IMR-90 (cell line): Measurements from ENCODE around the gene ETFRF1. TPM values are rescaled to one million over a fixed set of nuclear protein-coding genes. Genes with fewer than 3 reads are reported as not detected.

Experiments used
- ATAC-seq: fragments of 200-7000 bp; cut with Tn5 transposase; 2 replicates; pipeline ENCODE4 v1.9.1; 2020; ENCODE audit warnings: low read depth, mild to moderate bottlenecking, moderate library complexity
- BruUV-seq: library from RNA; stranded (reverse); fragments of 400-500 nt; replicated peaks from 2 replicates; lab custom pipeline; 2021; lab: Mats Ljungman, UMichigan
- CTCF ChIA-PET: fragments of 300-600 bp; formaldehyde crosslinking; extraction: SDS; loops from one replicate; lab custom pipeline; 2021; ENCODE audit warnings: antibody characterized with exemption; lab: Yijun Ruan, JAX
- POLR2A ChIA-PET: fragments of 300-600 bp; sonication (Branson Sonifier 250); formaldehyde crosslinking; loops from one replicate; lab custom pipeline; 2022; ENCODE audit warnings: antibody characterized with exemption; ENCODE audit not compliant: unreplicated experiment; lab: Charles Lee
- DNase-seq: peaks from one replicate; pipeline ENCODE4 v3.0.0; 2013
- H2AFZ ChIP-seq: replicated peaks from 2 replicates; pipeline ENCODE3; 2013; ENCODE audit warnings: low read length, mild to moderate bottlenecking; ENCODE audit not compliant: poor library complexity
- H2AK5ac ChIP-seq: 2 replicates; pipeline ENCODE4 v1.6.1; 2013; ENCODE audit warnings: low read depth, low read length, inconsistent platforms
- H2AK9ac ChIP-seq: replicated peaks from 2 replicates; pipeline ENCODE3; 2013; ENCODE audit warnings: mild to moderate bottlenecking, low read depth, low read length, moderate library complexity; ENCODE audit not compliant: poor library complexity
- H2BK120ac ChIP-seq: 2 replicates; pipeline ENCODE4 v1.6.1; 2013; ENCODE audit warnings: low read depth, low read length, inconsistent platforms
- H2BK15ac ChIP-seq: 3 replicates; pipeline ENCODE4 v1.6.1; 2013; ENCODE audit warnings: low read depth, low read length, inconsistent platforms
- H2BK20ac ChIP-seq: 2 replicates; pipeline ENCODE4 v1.6.1; 2013; ENCODE audit warnings: low read depth, mild to moderate bottlenecking, inconsistent platforms, low read length, moderate library complexity
- H2BK5ac ChIP-seq: 2 replicates; pipeline ENCODE4 v1.6.1; 2013; ENCODE audit warnings: mild to moderate bottlenecking, low read depth, low read length, inconsistent platforms; ENCODE audit not compliant: poor library complexity, severe bottlenecking
- H3K14ac ChIP-seq: replicated peaks from 2 replicates; pipeline ENCODE4 v1.6.1; 2013; ENCODE audit warnings: low read depth, low read length, inconsistent platforms
- H3K18ac ChIP-seq: 2 replicates; pipeline ENCODE4 v1.6.1; 2013; ENCODE audit warnings: low read depth, low read length, control low read depth
- H3K23ac ChIP-seq: 2 replicates; pipeline ENCODE4 v1.6.1; 2013; ENCODE audit warnings: low read depth, low read length, inconsistent platforms
- H3K27ac ChIP-seq: 2 replicates; pipeline ENCODE4 v1.5.1; 2013; ENCODE audit warnings: mild to moderate bottlenecking, control low read depth, low read length; ENCODE audit not compliant: insufficient read depth
- H3K27me3 ChIP-seq: 2 replicates; pipeline ENCODE4 v1.6.1; 2013; ENCODE audit warnings: low read length; ENCODE audit not compliant: control insufficient read depth, insufficient read depth
- H3K36me3 ChIP-seq: 2 replicates; pipeline ENCODE4 v1.6.1; 2013; ENCODE audit warnings: low read length, mixed read lengths; ENCODE audit not compliant: control insufficient read depth, insufficient read depth
- H3K4ac ChIP-seq: 2 replicates; pipeline ENCODE4 v1.6.1; 2013; ENCODE audit warnings: low read depth, low read length, inconsistent platforms
- H3K4me1 ChIP-seq: 2 replicates; pipeline ENCODE4 v1.6.1; 2013; ENCODE audit warnings: low read length, mixed read lengths; ENCODE audit not compliant: control insufficient read depth, insufficient read depth
- H3K4me2 ChIP-seq: 2 replicates; pipeline ENCODE4 v1.6.1; 2013; ENCODE audit warnings: low read depth, mild to moderate bottlenecking, control low read depth, low read length, moderate library complexity
- H3K4me3 ChIP-seq: 2 replicates; pipeline ENCODE4 v1.5.1; 2013; ENCODE audit warnings: low read depth, mild to moderate bottlenecking, control low read depth, low read length, moderate library complexity; ENCODE audit not compliant: insufficient read depth
- H3K56ac ChIP-seq: 2 replicates; pipeline ENCODE4 v1.6.1; 2013; ENCODE audit warnings: low read length, inconsistent platforms; ENCODE audit not compliant: insufficient read depth; ENCODE audit errors: extremely low read depth
- H3K79me1 ChIP-seq, 2 experiments: 2 replicates each; pipeline ENCODE4 v1.6.1; 2013; ENCODE audit warnings: low read length in 2 of 2, inconsistent platforms in 1 of 2, low read depth in 1 of 2
- H3K9ac ChIP-seq: 2 replicates; pipeline ENCODE4 v1.6.1; 2013; ENCODE audit warnings: low read depth, low read length, control low read depth
- H3K9me1 ChIP-seq: 2 replicates; pipeline ENCODE4 v1.6.1; 2013; ENCODE audit warnings: low read length, inconsistent platforms; ENCODE audit not compliant: insufficient read depth
- H3K9me3 ChIP-seq: 2 replicates; pipeline ENCODE4 v1.6.1; 2013; ENCODE audit warnings: low read length; ENCODE audit not compliant: control insufficient read depth, insufficient read depth
- H4K20me1 ChIP-seq: 2 replicates; pipeline ENCODE4 v1.6.1; 2013; ENCODE audit warnings: low read length, inconsistent platforms; ENCODE audit not compliant: insufficient read depth
- H4K5ac ChIP-seq: 2 replicates; pipeline ENCODE4 v1.6.1; 2013; ENCODE audit warnings: mild to moderate bottlenecking, low read depth, low read length, control low read depth
- H4K8ac ChIP-seq, 2 experiments: 2 replicates each; pipeline ENCODE4 v1.6.1; 2013; ENCODE audit warnings: low read depth in 2 of 2, low read length in 2 of 2, control low read depth in 1 of 2, inconsistent platforms in 1 of 2
- H4K91ac ChIP-seq: 2 replicates; pipeline ENCODE4 v1.6.1; 2013; ENCODE audit warnings: low read depth, low read length, inconsistent platforms; ENCODE audit not compliant: insufficient read depth
- BHLHE40 ChIP-seq: fragments of 150-350 bp; IDR thresholded peaks from 2 replicates; pipeline ENCODE4 v1.6.1; 2016; ENCODE audit warnings: mild to moderate bottlenecking, low read depth, low read length
- CEBPB ChIP-seq: IDR thresholded peaks from 2 replicates; pipeline ENCODE4 v1.6.1; 2012; ENCODE audit warnings: low read depth, low read length, improper control_type of control experiment
- CHD1 ChIP-seq: IDR thresholded peaks from 2 replicates; pipeline ENCODE4 v1.6.1; 2012; ENCODE audit warnings: low read depth, low read length, improper control_type of control experiment
- CTCF ChIP-seq: conservative IDR thresholded peaks from 2 replicates; pipeline ENCODE4 v1.5.1; 2012; ENCODE audit warnings: mild to moderate bottlenecking, low read depth, low read length, improper control_type of control experiment
- ELK1 ChIP-seq: fragments of 150-350 bp; IDR thresholded peaks from 2 replicates; pipeline ENCODE4 v1.6.1; 2016; ENCODE audit warnings: low read depth, mild to moderate bottlenecking, low read length, moderate library complexity, borderline replicate concordance
- FOS ChIP-seq: fragments of 150-350 bp; IDR thresholded peaks from 2 replicates; pipeline ENCODE4 v1.6.1; 2016; ENCODE audit warnings: low read depth, low read length
- MAFK ChIP-seq: IDR thresholded peaks from 2 replicates; pipeline ENCODE4 v1.6.1; 2012; ENCODE audit warnings: low read depth, low read length, improper control_type of control experiment
- MAZ ChIP-seq: IDR thresholded peaks from 2 replicates; pipeline ENCODE4 v1.6.1; 2012; ENCODE audit warnings: low read depth, mild to moderate bottlenecking, low read length, improper control_type of control experiment, moderate library complexity, borderline replicate concordance
- MXI1 ChIP-seq: IDR thresholded peaks from 2 replicates; pipeline ENCODE4 v1.6.1; 2012; ENCODE audit warnings: low read depth, mild to moderate bottlenecking, low read length, moderate library complexity, borderline replicate concordance
- NFE2L2 ChIP-seq: fragments of 150-350 bp; IDR thresholded peaks from 2 replicates; pipeline ENCODE4 v1.6.1; 2016; ENCODE audit warnings: low read depth, mild to moderate bottlenecking, low read length
- POLR2A ChIP-seq: IDR thresholded peaks from 2 replicates; pipeline ENCODE4 v1.6.1; 2012; ENCODE audit warnings: mild to moderate bottlenecking, low read depth, low read length
- RAD21 ChIP-seq: IDR thresholded peaks from 2 replicates; pipeline ENCODE4 v1.6.1; 2012; ENCODE audit warnings: low read length, improper control_type of control experiment
- RCOR1 ChIP-seq: IDR thresholded peaks from 2 replicates; pipeline ENCODE4 v1.6.1; 2012; ENCODE audit warnings: mild to moderate bottlenecking, low read length, improper control_type of control experiment; ENCODE audit not compliant: insufficient replicate concordance
- RFX5 ChIP-seq: IDR thresholded peaks from 2 replicates; pipeline ENCODE4 v1.8.0; 2012; ENCODE audit warnings: low read depth, mild to moderate bottlenecking, low read length, moderate library complexity
- SMC3 ChIP-seq: fragments of 150-350 bp; IDR thresholded peaks from 2 replicates; pipeline ENCODE4 v1.6.1; 2016; ENCODE audit warnings: low read depth, mild to moderate bottlenecking, antibody characterized with exemption, low read length, moderate library complexity
- USF2 ChIP-seq: fragments of 150-350 bp; IDR thresholded peaks from 2 replicates; pipeline ENCODE4 v1.6.1; 2017; ENCODE audit warnings: mild to moderate bottlenecking, antibody characterized with exemption, low read length, low read depth
- WGBS, 2 experiments: methylation state at CpG; one replicate each; pipeline versions ENCODE4 v1.1.5 to v1.1.7; 2013; ENCODE audit warnings: missing lambda C conversion rate in 2 of 2; ENCODE audit not compliant: insufficient read length in 1 of 2; ENCODE audit errors: extremely low coverage in 2 of 2; 5-methylcytosine and 5-hydroxymethylcytosine counted together
- dilution Hi-C: fragments of 300-500 bp; cut with HindIII; formaldehyde crosslinking; loops from one replicate; pipeline ENCODE4 v1.14.3; 2018; ENCODE audit warnings: low sequenced_read_pairs; ENCODE audit not compliant: unreplicated experiment
- in situ Hi-C: fragments of 300-500 bp; cut with MboI; formaldehyde crosslinking; loops from 3 replicates; pipeline ENCODE4 v1.14.3; 2019; ENCODE audit warnings: low sequenced_read_pairs, inconsistent platforms, mixed read lengths
- intact Hi-C: fragments of 100-400 bp; cut with micrococcal nuclease; formaldehyde crosslinking; loops from 2 replicates; pipeline ENCODE4 v1.10.0; 2022
- polyA plus RNA-seq, 3 experiments: library from polyadenylated mRNA; depleted of rRNA; stranded (reverse); fragments of >200 nt; gene quantifications; 2 replicates each; pipeline ENCODE4 v1.2.3, GENCODE V29; 2012; ENCODE audit warnings: low replicate concordance in 1 of 3
- total RNA-seq: library from RNA; depleted of rRNA; stranded (reverse); fragments of >200 nt; gene quantifications from 2 replicates; pipeline ENCODE4 v1.2.3, GENCODE V29; 2012

The ETFRF1 gene
- total and polyA plus RNA-seq, 2 of the 4 experiments (the other 2 are of a cell fraction) = 8.6 to 14.4 TPM

GRCh38 chr12:25182765-25183164 lies 12.3 kb upstream of the ETFRF1 start:
- ATAC-seq (no peak), DNase-seq (no peak)
- in situ Hi-C loops = no loop called here
- peaks cover 3% of the 10 kb centered on the region; the same call in 1 of the 2 replicates for H3K9me1 ChIP-seq
- H3K79me1 ChIP-seq = no peaks in the 10 kb centered on the region
- H2AFZ ChIP-seq = no peak overlapping the region
- no peak overlapping the region for H3K18ac ChIP-seq
- H3K23ac ChIP-seq = no peak overlapping the region
- intact Hi-C loops = no loop called here
- H3K27ac ChIP-seq = no peak overlapping the region
- H2BK5ac ChIP-seq = no peak overlapping the region
- no peaks in the 10 kb centered on the region for H3K36me3 ChIP-seq
- H3K4me2 ChIP-seq = no peak overlapping the region
- no peaks in the 10 kb centered on the region for H4K20me1 ChIP-seq
- no TSS peak for BruUV-seq
- H4K8ac ChIP-seq = no peak overlapping the region
- H3K27me3 ChIP-seq = no peaks in the 10 kb centered on the region
- no peak overlapping the region for H2AK9ac ChIP-seq
- H2BK15ac ChIP-seq = no peak overlapping the region
- H3K9ac ChIP-seq = no peak overlapping the region
- H3K4me3 ChIP-seq = no peak overlapping the region
- no peak overlapping the region for H2AK5ac ChIP-seq
- no peak overlapping the region for H3K4ac ChIP-seq
- no peak overlapping the region for H4K5ac ChIP-seq
- H3K14ac ChIP-seq = no peak overlapping the region
- H3K56ac ChIP-seq = no peak overlapping the region
- ChIA-PET POLR2A (interaction anchor here (0.6 kb wide), 1 partner anchor 186 kb away, joined by 3 read pairs; no protein-coding TSS in a partner anchor), CTCF (interaction anchor here (0.6 to 1.0 kb wide), 3 partner anchors 10 to 205 kb away, joined by 3 read pairs; no protein-coding TSS in a partner anchor)
- dilution Hi-C loops = no loop called here
- H4K91ac ChIP-seq = no peak overlapping the region
- H2BK120ac ChIP-seq = no peak overlapping the region
- TF ChIP-seq RAD21 = no peak
- TF ChIP-seq MAFK = no peak
- TF ChIP-seq MAZ = no peak
- TF ChIP-seq SMC3 = no peak
- TF ChIP-seq BHLHE40 = no peak
- no peak for TF ChIP-seq CEBPB
- TF ChIP-seq FOS = no peak
- TF ChIP-seq NFE2L2 = no peak
- TF ChIP-seq RFX5 = no peak
- no peak for TF ChIP-seq MXI1
- no peak for TF ChIP-seq RCOR1
- no peak for TF ChIP-seq ELK1
- no peak for TF ChIP-seq CHD1
- no peak for TF ChIP-seq USF2
- no peak for TF ChIP-seq POLR2A
- TF ChIP-seq CTCF = no peak
- WGBS, 2 experiments = 90% methylated on average over 2 of the region's 3 CpGs; no CpG with 5 or more reads in 1 of the 2 experiments
- peaks cover 2% of the 10 kb centered on the region; the same call in 1 of the 2 replicates for H3K9me3 ChIP-seq
- no peaks in the 10 kb centered on the region; the same call in 1 of the 2 replicates for H3K4me1 ChIP-seq
- H2BK20ac ChIP-seq = no peak overlapping the region
